ENCODE measurements around the gene PRPF31.
"Not testable (repeated sequence)": the region's sequence is repeated elsewhere in the genome, so short reads cannot be mapped to it uniquely, and the experiment has no call there.

The PRPF31 gene, protein sequence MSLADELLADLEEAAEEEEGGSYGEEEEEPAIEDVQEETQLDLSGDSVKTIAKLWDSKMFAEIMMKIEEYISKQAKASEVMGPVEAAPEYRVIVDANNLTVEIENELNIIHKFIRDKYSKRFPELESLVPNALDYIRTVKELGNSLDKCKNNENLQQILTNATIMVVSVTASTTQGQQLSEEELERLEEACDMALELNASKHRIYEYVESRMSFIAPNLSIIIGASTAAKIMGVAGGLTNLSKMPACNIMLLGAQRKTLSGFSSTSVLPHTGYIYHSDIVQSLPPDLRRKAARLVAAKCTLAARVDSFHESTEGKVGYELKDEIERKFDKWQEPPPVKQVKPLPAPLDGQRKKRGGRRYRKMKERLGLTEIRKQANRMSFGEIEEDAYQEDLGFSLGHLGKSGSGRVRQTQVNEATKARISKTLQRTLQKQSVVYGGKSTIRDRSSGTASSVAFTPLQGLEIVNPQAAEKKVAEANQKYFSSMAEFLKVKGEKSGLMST

DNA sequence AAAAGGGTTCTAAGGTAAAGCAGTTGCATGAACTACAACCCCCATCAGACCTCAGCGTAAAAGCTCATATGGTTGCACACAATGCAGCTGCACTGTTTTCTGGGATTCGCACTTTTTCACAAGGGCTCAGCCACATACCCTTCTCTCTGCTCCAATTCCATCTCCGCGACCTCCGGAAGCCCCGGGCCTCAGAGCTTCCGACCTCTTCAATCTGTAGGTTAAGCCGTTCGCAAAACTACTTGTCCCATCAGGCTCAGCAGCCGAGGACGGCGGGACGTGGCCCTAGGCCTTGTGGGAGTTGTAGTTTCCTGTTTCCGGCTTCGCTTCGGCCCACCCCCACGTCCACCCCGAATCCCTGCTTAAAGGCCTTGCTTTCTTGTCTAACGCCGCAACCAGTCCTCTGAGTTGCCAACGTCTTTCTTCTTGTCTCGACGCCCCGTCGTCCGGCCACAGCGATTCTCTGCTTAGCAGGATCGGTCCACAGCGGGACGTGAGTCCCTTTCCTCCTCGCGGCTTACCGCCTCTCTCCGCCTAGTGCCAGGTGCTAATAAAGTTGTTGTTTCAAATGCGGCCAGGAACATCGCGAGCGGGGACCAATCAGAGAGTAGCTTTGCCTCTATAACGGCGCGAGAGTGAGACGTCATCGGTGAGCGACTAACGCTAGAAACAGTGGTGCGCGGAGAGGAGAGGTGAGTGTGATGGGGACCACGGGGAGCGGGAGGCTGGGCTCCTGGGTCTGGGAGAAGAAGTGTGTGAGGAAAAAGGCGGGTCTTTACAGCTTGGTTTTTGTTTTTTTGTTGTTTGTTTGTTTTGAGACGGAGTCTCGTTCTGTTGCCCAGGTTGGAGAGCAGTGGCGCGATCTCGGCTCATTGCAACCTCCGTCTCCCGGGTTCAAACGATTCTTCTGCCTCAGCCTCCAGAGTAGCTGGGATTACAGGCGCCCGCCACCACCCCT is at the start of gene PRPF31, which contains the start of gene TFPT:
PRPF31 (plus strand) TSS at position 646 of the 955 bp plus-strand sequence. CDS start 2,525 bp downstream, outside the sequence.
TFPT (minus strand) TSS at position 549 of the 955 bp plus-strand sequence; CDS start at position 161, 388 bp downstream.
- peak; percentile 97 for DNase-seq (ENCODE audit: low spot score)

DNA sequence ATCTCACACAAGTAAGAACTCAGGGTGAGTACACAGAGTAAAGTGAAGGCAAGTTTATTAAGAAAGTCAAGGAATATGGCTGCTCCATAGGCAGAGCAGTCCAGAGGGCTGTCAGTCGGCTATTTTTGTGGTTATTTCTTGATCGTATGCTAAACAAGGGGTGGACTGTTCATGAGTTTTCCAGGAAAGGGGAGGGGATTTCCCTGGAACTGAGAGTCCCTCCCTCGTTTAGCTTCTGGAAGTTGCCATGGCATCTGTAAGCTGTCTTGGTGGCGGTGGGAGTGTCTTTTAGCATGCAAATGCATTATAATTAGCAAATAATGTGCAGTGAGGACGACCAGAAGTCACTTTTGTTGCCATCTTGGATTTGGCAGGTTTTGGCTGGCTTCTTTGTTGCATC is 46.1 kb upstream of the PRPF31 start:
- no peak for DNase-seq (ENCODE audit: low spot score)

DNA sequence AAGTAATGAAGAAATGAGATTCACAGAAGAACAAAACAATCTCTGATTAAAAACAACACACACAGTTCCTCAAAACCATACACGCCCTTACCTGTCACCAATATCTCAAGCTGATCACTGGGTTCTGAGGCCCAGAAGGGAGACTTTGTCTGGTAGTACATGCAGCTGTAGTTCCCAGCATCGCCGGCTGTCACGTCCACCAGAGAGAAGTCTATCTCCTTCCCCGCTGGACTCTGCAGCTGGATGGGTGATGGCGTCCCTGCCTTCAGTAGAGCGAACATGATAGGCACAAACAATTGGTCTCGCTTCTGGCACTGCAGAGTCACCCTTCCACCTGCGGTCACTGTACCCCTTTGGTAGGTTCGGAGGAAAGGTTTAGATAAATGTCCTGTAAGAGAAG is 41.7 kb upstream of the PRPF31 start:
- no peak for DNase-seq (ENCODE audit: low spot score)

DNA sequence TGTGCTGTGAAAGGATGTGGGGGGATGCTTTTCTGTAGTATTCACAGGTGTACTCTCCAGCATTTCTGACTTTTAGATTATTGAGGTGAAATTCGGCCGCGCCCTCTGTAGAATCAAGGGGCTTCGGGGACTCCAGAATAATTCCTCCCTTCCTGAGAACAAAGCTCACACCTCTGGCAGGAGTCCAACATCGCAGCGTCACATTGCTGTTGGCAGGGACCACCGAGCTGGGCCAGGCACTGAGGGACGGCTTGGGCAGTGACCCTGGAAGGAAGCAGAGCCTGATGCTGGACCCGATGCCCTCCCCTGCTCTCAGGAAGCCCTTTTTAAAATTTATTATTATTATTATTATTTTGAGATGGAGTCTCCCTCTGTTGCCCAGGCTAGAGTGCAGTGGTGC is 40.7 kb upstream of the PRPF31 start:
- DNase-seq (ENCODE audit: low spot score): no peak

DNA sequence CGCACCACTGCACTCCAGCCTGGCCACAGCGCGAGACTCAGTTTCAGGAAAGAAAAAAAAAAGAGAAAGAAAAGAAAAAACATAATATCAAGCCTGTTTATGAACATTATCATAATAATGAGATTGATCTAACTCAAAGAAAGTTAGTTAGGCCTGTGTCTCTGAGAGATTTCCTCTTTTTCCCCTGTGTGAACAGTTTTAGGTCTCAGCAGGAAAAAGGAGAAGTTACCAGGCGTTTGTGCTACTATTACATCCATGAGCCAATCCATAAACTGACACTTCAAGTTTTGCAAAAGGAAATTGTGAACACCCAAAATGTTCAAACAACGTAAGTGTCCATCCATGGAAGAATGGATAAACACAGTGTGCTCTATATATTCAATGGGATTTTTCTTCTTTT is 38.2 kb upstream of the PRPF31 start:
- no peak for DNase-seq (ENCODE audit: low spot score)

DNA sequence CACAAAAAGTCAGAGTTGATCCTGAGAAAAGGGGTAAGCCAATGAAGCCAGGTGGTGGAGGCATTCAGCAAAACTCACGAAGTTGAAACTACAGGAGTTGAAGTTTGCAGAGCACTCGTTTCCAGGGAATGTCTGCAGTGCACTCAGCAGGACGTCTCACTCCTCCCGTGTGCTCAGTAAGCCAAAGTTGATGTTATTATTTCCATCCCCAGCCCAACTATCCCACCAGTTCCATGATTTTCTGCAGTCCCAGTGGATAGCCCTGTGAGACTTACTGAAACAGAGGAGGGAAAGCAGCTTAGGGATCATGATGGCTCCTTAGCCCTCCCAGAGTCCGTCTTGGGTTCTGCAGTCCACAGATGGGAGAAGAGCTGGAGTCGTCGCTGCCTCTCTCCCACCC is 34.5 kb upstream of the PRPF31 start, which contains the start of gene TARM1:
TARM1 (minus strand) TSS at position 334 of the 400 bp plus-strand sequence; CDS start at position 309, 25 bp downstream.
- no peak for DNase-seq (ENCODE audit: low spot score)

DNA sequence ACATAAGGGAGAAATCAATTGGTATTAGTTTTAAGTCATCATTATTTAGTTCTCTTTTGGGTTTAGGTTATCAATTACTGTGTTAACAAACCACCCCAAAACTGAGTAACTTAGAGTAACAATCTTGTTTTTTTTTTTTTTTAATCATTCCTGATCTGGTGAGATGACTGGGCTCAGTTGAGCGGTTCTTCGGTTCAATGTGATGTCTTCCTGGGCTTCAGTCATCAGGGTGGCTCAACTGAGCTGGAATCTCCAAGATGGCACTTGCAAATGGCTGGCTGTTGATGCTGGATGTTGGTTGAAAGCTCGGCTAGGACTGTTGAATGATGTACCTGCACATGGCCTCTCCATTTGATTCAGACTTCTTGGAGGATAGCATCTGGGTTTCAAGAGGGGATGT is 31.1 kb upstream of the PRPF31 start:
- no peak for DNase-seq (ENCODE audit: low spot score)

DNA sequence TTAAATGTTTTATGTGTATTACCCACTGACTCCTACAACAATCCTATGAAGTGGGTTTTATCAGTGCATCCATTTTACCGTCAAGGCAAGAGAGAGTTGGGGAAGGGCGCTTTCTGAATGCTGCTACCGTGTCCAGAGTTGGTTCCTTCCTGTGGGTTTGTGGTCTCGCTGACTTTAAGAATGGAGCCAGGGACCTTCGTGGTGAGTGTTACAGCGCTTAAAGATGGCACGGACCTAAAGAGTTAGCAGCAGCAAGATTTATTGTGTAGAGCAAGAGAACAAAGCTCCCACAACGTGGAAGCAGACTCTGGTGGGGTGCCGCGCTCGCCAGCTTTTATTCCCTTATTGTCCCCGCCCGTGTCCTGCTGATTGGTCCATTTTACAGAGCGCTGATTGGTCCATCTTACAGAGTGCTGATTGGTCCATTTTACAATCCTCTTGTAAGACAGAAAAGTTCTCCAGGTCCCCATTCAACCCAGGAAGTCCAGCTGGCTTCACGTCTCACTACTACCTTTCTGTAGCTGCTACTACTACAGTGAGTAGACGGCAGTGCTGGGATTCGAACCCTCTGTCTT is 21.0 kb upstream of the PRPF31 start:
- DNase-seq (ENCODE audit: low spot score): no peak

DNA sequence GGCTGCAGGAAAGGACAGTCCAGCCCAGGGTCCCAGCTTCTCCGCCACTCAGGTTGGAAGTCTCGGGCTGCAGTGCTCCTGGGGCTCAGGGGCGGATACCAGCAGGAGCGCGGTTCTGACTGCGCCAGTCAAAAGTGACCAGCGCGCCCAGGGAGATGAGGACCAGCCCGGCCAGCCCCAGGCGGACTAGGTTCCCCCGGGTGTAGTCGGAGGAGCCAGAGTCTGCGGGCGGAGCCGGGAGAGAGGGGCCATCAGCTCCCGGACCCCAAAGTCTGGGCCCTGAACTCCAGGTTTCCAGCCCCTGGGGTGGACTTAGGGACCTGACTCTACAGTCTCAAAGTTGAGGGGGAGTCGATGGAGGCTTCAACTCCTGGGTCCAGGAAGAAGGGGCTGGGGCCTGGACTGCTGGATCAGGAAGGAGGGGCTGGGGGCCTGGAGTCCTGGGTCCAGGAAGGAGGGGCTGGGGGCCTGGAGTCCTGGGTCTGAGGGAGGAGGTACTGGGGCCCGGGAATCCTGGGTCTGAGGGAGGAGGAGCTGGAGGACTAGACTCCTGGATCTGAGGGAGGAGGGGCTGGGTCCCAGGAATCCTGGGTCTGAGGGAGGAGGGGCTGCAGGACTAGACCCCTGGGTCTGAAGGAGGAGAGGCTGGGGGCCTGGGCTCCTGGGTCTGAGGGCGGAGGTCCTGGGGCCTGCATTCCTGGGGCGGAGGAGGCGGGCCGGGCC is 20.3 kb upstream of the PRPF31 start:
- no peak for DNase-seq (ENCODE audit: low spot score)

DNA sequence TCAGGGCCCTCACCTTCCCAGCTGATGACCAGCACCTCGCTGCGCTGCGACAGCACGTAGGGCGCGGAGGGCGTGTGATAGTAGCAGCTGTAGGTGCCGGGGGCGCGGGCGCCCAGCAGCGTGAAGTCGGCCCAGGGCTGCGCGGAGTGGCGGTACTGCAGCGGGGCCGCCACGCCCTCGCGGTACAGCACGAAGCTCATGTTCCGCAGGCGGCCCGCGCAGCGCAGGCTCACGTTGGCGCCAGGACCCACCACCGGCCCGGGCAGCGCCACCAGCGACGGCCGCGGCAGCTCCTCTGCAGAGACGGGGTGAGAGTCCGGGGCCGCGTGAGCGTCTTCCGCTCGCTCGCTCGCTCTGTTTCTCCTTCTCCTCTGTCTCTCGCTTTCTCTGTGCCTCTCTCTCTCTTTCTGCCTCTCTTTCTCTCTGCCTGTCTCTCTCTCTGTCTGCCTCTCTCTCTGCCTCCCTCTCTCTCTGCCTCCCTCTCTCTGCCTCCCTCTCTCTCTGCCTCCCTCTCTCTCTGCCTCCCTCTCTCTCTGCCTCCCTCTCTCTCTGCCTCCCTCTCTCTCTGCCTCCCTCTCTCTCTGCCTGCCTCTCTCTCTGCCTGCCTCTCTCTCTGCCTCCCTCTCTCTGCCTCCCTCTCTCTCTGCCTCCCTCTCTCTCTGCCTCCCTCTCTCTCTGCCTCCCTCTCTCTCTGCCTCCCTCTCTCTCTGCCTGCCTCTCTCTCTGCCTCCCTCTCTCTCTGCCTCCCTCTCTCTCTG is 19.5 kb upstream of the PRPF31 start:
- DNase-seq (ENCODE audit: low spot score): peak; percentile 28

DNA sequence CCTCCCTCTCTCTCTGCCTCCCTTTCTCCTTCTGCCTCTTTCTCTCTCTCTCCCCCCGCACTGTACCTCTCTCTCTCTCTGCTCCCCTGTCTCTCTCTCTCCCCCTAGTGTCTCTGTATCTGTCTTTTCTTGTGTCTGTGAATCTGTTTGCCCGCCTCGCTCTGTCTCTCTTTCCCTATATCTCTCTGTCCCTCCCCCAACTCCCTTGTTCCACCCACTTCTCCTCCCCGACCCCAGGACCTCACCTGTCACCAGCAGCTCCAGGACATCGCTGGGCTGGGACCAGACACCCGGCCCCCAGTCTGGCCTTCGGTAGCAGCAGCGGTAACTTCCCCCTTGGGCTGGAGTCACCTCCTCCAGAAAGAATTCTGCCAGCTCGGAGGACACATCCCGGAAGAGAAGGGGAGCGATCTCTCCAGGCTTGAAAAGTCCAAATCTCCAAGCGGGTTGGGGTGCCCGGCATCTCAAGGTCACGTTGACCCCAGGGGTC is 18.9 kb upstream of the PRPF31 start:
- DNase-seq (ENCODE audit: low spot score): peak; percentile 29

DNA sequence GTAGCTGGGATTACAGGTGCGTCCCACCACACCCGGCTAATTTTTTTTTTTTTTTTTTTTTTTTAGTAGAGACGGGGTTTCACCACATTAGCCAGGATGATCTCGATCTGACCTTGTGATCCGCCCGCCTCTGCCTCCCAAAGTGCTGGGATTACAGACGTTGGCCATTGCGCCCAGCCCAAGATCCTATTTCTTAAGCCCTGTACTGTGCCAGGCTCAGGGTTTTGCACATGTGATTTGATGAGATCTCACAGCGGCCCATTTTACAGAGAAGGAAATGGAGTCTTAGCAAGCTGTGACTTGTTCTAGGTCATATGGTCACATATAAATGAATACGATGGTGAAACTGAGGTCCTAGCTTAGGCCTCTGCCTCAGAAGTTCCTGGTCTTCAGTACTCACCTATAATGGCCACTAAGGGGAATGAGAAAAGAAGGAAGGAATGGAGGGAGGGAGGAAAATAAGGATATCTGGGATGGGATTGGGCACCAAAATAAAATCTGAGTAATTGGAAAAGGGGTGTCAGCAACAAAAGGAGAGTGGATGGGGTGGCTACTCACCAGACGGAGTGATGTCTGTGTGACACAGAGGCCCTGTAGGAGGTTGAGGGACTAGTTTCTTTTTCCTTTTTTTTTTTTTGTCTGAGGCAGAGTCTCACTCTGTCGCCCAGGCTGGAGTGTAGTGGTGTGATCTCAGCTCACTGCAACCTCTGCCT is 16.2 kb upstream of the PRPF31 start:
- no peak for DNase-seq (ENCODE audit: low spot score)

DNA sequence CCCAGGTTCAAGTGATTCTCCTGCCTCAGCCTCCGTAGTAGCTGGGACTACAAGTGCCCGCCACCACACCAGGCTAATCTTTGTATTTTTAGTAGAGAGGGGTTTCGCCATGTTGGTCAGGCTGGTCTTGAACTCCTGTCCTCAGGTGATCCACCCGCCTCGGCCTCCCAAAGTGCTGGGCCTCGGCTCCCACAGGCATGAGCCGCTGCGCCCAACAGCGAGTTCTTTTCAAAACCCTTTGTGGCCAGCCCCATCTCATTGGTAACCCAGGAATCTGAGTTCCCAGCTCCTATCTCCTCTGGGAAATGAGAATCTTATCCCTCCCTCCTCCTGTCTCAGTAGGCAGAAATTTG is 15.7 kb upstream of the PRPF31 start:
- DNase-seq (ENCODE audit: low spot score): not testable (repeated sequence)

DNA sequence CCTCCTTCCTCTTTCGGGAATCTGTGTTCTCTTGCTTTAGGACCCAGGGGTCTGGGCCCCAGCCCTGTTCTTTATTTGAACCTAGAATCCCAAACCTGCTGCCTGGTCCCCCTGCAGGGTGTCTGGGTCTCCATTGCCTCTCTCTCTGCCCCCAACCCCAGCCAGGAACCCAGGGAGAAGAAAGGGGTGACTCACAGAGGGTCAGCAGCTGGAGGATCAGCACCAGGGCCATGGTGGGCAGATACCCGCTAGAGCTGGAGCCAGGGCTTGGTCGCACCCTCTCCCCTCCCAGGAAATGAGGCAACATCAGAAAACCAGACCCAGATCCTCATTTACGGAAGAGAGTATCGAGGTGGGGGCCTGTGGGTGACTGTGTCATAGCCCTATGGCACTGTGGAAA is 15.0 kb upstream of the PRPF31 start, which contains the start of gene OSCAR:
OSCAR (minus strand) TSS at position 243 of the 400 bp plus-strand sequence; CDS start at position 232, 11 bp downstream.
- DNase-seq (ENCODE audit: low spot score): no peak

DNA sequence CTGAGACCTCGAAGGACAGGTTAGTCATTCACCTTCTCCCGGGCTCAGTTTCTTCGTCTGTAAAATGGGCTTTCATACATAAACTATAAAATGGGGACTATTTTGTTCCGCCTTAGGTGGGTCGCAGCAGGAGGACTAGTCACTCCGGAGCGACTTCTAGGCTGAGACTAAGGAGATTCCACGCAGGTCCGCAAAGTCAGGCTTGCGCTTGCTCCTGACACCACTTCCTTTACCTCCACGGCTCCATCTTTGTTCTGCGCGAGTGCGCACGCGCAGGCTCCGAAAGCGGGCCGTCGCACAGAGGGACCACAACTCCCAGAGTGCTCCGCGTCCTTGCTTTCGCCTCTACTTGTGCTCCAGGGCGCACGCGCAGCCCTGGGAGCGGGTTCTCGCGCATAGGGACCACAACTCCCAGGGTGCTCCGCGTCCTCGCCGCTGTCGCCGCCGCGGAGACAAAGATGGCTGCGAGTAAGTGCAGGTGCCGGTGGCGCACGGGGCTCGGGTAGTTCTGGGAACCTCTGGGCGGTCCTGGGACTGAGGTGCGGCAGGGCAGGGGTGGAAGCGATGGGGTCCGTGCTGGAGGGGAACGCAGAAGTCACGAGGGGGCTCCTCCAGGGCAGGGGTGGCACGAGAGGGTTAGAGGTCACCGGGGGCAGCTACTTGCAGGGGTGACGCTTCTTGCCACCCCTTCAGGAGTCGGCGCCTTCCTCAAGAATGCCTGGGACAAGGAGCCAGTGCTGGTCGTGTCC is 13.0 kb upstream of the PRPF31 start, which contains the start of gene NDUFA3:
NDUFA3 (plus strand) TSS at position 435 of the 749 bp plus-strand sequence; CDS start at position 459, 24 bp downstream.
- peak; percentile 98 for DNase-seq (ENCODE audit: low spot score)

DNA sequence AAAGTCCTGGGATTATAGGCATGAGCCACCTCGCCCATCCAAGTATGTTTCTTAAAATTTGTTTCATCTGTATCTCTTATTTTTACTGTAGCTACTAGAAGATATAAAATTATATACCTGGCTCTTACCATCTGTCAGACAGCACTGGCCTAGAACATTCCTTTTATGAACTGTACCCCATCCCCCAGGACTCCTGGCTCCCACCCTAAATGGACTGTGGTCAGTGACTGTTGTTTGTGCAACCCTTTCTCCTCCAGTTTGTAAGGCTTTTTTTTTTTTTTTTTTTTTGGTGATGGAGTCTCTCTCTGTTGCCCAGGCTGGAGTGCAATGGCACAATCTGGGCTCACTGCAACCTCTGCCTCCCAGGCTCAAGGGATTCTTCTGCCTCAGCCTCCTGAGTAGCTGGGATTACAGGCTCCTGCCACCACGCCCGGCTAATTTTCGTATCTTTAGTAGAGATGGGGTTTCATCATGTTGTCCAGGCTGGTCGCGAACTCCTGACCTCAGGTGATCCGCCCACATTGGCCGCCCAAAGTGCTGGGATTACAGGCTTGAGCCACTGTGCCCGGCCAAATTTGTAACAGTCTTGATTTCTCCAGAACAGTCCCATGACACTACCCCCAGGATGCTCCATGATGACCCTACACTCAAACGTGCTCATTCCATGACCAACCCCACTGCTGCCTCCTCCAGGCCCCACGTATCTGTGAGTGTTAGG is 10.4 kb upstream of the PRPF31 start:
- DNase-seq (ENCODE audit: low spot score): no peak

DNA sequence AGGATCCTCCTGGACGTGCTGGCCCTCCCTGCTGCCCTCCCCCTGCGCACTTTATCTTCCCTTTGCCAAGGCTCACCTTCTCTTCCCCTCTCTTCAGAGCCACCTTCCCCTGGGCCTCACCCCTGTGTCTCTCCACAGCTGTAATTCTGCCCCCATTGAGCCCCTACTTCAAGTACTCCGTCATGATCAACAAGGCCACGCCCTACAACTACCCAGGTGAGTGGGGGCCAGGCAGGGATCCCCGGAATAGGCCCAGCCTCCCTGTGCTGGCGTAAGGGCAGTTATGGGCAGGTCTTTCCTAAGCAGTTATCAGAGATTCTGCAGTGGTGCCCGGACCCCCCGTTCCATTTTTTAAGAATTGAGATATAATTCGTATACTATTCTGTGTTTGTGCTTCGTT is 9.8 kb upstream of the PRPF31 start:
- DNase-seq (ENCODE audit: low spot score): no peak

DNA sequence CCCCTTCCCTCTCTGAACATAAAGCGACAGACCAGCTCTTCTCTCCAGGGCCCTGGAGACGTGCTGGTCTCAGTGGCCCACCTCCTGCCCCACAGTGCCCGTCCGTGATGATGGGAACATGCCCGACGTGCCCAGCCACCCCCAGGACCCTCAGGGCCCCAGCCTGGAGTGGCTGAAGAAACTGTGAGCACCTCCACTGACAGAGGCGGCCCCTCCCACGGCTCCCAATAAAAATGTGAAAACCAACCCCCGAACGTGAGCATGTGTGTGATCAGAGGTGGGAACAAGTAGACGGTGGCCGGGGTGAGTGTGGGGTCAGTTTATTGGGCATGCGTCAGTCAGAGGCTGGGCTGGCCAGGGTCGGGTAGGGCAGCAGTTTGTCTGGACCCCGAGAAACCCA is 8.8 kb upstream of the PRPF31 start:
- no peak for DNase-seq (ENCODE audit: low spot score)

Measured in activated CD4-positive, alpha-beta T cell treated with anti-CD3 and anti-CD28 coated beads, Interleukin-2, Interleukin-4, amounts not matched to agents 100 ng/mL and 50 ng/mL, durations not matched to agents 16 hours and 8 hours (primary cell).